ENCODE results near the gene SLC9A9.

- TF ChIP-seq MAX (CRISPR knock-in tag; IDR thresholded peaks at IDR 0.05) (no peak), HNRNPK (IDR thresholded peaks at IDR 0.05; ENCODE audit: low read depth, low read length, poor library complexity, severe bottlenecking) (no peak), EP300 (IDR thresholded peaks at IDR 0.05; ENCODE audit: low read length) (no peak), ZBTB7A (IDR thresholded peaks at IDR 0.05; ENCODE audit: borderline replicate concordance, control insufficient read depth, low read depth, low read length) (no peak), E2F5 (CRISPR knock-in tag; IDR thresholded peaks at IDR 0.05) (no peak), BRF2 (IDR thresholded peaks at IDR 0.05; ENCODE audit: borderline replicate concordance, insufficient read depth, insufficient read length) (no peak), HMG20B (CRISPR knock-in tag; IDR thresholded peaks at IDR 0.05) (no peak)
Observed at GRCh38 chr3:143783851-143784370, 64.4 kb downstream of the SLC9A9 start.
